Fibroblast of gingiva (primary cell): ENCODE results near the gene HACL1.

Source experiments
- DNase-seq: peaks from one replicate; pipeline ENCODE4 v3.0.0-alpha.2; 2011; ENCODE audit warnings: low read depth

Gene HACL1

GRCh38 chr3:15523660-15524417 is 77.5 kb downstream of the HACL1 start:
- DNase-seq = no peak

- no peak for DNase-seq
Observed at GRCh38 chr3:15522016-15522415, 79.4 kb downstream of the HACL1 start.

- DNase-seq = no peak
Observed at GRCh38 chr3:15521573-15521965, 79.8 kb downstream of the HACL1 start, which contains the start of gene COLQ. Gene COLQ (minus strand): TSS chr3:15521706. CDS start chr3:15521625, 81 bp downstream.

GRCh38 chr3:15520804-15521572 is 80.4 kb downstream of the HACL1 start:
- no peak for DNase-seq

- DNase-seq = no peak
Observed at GRCh38 chr3:15520185-15520584, 81.2 kb downstream of the HACL1 start.

- DNase-seq = no peak
Observed at GRCh38 chr3:15519096-15519495, 82.3 kb downstream of the HACL1 start.

- no peak for DNase-seq
Observed at GRCh38 chr3:15514663-15515340, 86.6 kb downstream of the HACL1 start.

- DNase-seq = no peak
Observed at GRCh38 chr3:15513810-15514662, 87.3 kb downstream of the HACL1 start.

GRCh38 chr3:15513116-15513515 is 88.3 kb downstream of the HACL1 start:
- no peak for DNase-seq

- DNase-seq = no peak
Observed at GRCh38 chr3:15512166-15512565, 89.2 kb downstream of the HACL1 start.

- no peak for DNase-seq
Observed at GRCh38 chr3:15511156-15511555, 90.2 kb downstream of the HACL1 start.
